SU-DHL-6 (cell line): ENCODE measurements around the gene SMIM45.

Source experiments
- H2AFZ ChIP-seq: fragments of 200-600 bp; sonication (generic); 2 replicates; pipeline ENCODE4 v1.6.1; 2014; ENCODE audit warnings: low read depth, mild to moderate bottlenecking, moderate library complexity, mixed read lengths, antibody characterized with exemption, low read length; ENCODE audit not compliant: severe bottlenecking
- H3F3A ChIP-seq: fragments of 200-600 bp; shearing (Covaris generic); 2 replicates; pipeline ENCODE4 v1.6.0; 2016; ENCODE audit warnings: antibody characterized with exemption, mild to moderate bottlenecking; ENCODE audit not compliant: insufficient read depth
- H3K27ac ChIP-seq: fragments of 200-600 bp; sonication (generic); 2 replicates; pipeline ENCODE4 v1.5.1; 2016; ENCODE audit warnings: low read depth, mild to moderate bottlenecking, low read length, moderate library complexity, mixed read lengths
- H3K27me3 ChIP-seq: fragments of 200-600 bp; sonication (generic), shearing (Covaris generic); 2 replicates; pipeline ENCODE4 v1.6.0; 2014; ENCODE audit warnings: mild to moderate bottlenecking, low read length
- H3K36me3 ChIP-seq: fragments of 200-600 bp; sonication (generic); 2 replicates; pipeline ENCODE4 v1.6.1; 2014; ENCODE audit warnings: mild to moderate bottlenecking, low read length, mixed read lengths
- H3K4me2 ChIP-seq: fragments of 300-600, 200-600 bp; shearing (Covaris generic), sonication (generic); 2 replicates; pipeline ENCODE4 v1.6.0; 2014; ENCODE audit warnings: low read length, low read depth, mild to moderate bottlenecking; ENCODE audit not compliant: poor library complexity, severe bottlenecking
- H3K4me3 ChIP-seq: fragments of 200-600 bp; sonication (generic); 2 replicates; pipeline ENCODE4 v1.5.1; 2014; ENCODE audit warnings: antibody characterized with exemption, low read length, mild to moderate bottlenecking, mixed read lengths; ENCODE audit not compliant: insufficient read depth, poor library complexity, severe bottlenecking
- H3K79me2 ChIP-seq: fragments of 200-600 bp; sonication (generic); 2 replicates; pipeline ENCODE4 v1.6.1; 2014; ENCODE audit warnings: mild to moderate bottlenecking, low read length, moderate library complexity; ENCODE audit not compliant: insufficient read depth
- H3K9ac ChIP-seq: fragments of 200-600 bp; sonication (generic); 2 replicates; pipeline ENCODE4 v1.7.0; 2014; ENCODE audit warnings: mild to moderate bottlenecking, low read length
- H3K9me2 ChIP-seq: fragments of 200-600 bp; sonication (generic); replicated peaks from 2 replicates; pipeline ENCODE4 v1.6.1; 2014; ENCODE audit warnings: low read length; ENCODE audit not compliant: insufficient read depth
- H3K9me3 ChIP-seq: fragments of 200-600 bp; sonication (generic); 2 replicates; pipeline ENCODE4 v1.6.1; 2014; ENCODE audit warnings: low read length, mixed read lengths; ENCODE audit not compliant: insufficient read depth
- H4K20me1 ChIP-seq: fragments of 200-600 bp; sonication (generic); 2 replicates; pipeline ENCODE4 v1.6.1; 2014; ENCODE audit warnings: low read depth, mild to moderate bottlenecking, antibody characterized with exemption, low read length, moderate library complexity, mixed read lengths
- EZH2phosphoT487 ChIP-seq: fragments of 200-600 bp; sonication (generic), shearing (Covaris generic); conservative IDR thresholded peaks from 2 replicates; pipeline ENCODE4 v1.6.1; 2018; ENCODE audit warnings: mild to moderate bottlenecking, antibody characterized with exemption, low read length, moderate library complexity, mixed read lengths
- TF ChIP-seq, protein P1 (sequence below): fragments of 200-600 bp; sonication (generic); IDR thresholded peaks from one replicate; pipeline ENCODE4 v1.5.1; 2017; ENCODE audit warnings: antibody characterized with exemption, mild to moderate bottlenecking, low read length, moderate library complexity; ENCODE audit not compliant: insufficient read depth, poor library complexity, severe bottlenecking

Gene SMIM45

DNA sequence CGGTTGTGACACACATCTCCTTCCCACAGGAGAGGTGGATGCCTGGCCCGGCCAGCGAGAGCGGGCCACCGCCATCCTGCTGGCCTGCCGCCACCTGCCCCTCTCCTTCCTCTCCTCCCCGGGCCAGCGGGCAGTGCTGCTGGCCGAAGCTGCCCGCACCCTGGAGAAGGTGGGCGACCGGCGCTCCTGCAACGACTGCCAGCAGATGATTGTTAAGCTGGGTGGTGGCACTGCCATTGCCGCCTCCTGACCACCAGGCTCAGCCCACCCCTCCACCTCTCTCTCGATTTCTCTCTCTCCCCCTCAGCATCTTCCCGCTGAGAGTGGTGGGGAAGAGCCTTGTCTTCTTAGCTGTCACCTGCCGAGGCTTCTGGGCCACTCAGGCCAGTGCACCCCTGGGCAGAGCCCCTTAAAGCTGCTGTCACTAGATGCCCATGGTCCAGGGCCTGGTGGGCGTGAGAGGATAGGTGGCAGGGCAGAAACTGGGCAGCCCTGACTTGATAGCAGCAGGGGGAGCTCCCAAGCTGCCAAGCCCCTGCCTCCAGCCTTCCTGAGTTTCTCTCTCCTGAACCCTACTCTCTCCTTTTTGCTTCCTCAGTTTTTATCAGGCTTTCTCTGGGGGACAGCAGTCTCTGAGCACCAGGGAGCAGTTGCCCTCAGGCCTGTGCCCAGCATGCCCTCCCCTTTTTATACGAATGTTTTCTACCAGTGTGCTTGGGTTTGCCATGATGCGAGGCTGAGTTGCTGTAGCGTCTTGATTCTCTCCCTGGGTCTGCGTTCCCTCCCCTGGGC is 46.3 kb upstream of the SMIM45 start:
- peaks cover 4% of the 10 kb centered on the region; the same call in 1 of the 2 replicates for H3F3A ChIP-seq
- H3K79me2 ChIP-seq: no peaks in the 10 kb centered on the region
- no peaks in the 10 kb centered on the region for H3K27me3 ChIP-seq
- H3K9ac ChIP-seq: no peak overlapping the region
- TF ChIP-seq, protein P1, sequence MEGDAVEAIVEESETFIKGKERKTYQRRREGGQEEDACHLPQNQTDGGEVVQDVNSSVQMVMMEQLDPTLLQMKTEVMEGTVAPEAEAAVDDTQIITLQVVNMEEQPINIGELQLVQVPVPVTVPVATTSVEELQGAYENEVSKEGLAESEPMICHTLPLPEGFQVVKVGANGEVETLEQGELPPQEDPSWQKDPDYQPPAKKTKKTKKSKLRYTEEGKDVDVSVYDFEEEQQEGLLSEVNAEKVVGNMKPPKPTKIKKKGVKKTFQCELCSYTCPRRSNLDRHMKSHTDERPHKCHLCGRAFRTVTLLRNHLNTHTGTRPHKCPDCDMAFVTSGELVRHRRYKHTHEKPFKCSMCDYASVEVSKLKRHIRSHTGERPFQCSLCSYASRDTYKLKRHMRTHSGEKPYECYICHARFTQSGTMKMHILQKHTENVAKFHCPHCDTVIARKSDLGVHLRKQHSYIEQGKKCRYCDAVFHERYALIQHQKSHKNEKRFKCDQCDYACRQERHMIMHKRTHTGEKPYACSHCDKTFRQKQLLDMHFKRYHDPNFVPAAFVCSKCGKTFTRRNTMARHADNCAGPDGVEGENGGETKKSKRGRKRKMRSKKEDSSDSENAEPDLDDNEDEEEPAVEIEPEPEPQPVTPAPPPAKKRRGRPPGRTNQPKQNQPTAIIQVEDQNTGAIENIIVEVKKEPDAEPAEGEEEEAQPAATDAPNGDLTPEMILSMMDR: no peak
- no peak for TF ChIP-seq EZH2phosphoT487
- no peak overlapping the region for H3K4me2 ChIP-seq
- H3K9me2 ChIP-seq: no peaks in the 10 kb centered on the region
- H3K36me3 ChIP-seq: peaks cover 3% of the 10 kb centered on the region; the same call in 1 of the 2 replicates
- H2AFZ ChIP-seq: no peak overlapping the region
- H3K9me3 ChIP-seq: no peaks in the 10 kb centered on the region
- no peak overlapping the region for H3K4me3 ChIP-seq
- no peak overlapping the region for H3K27ac ChIP-seq
- H4K20me1 ChIP-seq: no peaks in the 10 kb centered on the region

DNA sequence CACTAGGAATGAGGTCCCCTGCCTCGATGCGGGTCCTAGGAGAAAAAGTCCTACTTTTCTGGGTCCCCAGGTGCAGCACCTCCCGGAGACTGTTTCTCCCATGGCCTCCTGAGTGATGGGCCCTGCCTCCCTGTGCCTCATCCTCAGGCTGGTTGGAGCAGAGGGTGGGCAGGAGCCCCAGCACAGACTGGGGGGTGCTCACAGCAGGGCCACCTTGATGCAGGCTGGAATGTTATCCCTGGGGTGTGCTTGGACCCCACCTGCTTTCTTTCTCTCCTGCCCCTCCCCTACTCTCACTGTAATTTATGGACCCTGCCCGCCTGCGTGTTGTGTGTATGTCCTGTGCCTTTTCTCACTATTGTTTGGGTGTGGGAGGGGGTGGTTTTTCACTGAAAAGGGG is 45.1 kb upstream of the SMIM45 start:
- H3K27ac ChIP-seq: no peak overlapping the region
- H3K9me3 ChIP-seq: no peaks in the 10 kb centered on the region
- no peaks in the 10 kb centered on the region for H3K27me3 ChIP-seq
- peaks cover 4% of the 10 kb centered on the region; the same call in 1 of the 2 replicates for H3F3A ChIP-seq
- no peak overlapping the region for H3K9ac ChIP-seq
- H3K36me3 ChIP-seq: peaks cover 3% of the 10 kb centered on the region; the same call in 1 of the 2 replicates
- H3K9me2 ChIP-seq: no peaks in the 10 kb centered on the region
- H3K4me3 ChIP-seq: no peak overlapping the region
- H3K4me2 ChIP-seq: no peak overlapping the region
- no peaks in the 10 kb centered on the region for H3K79me2 ChIP-seq
- no peak overlapping the region for H2AFZ ChIP-seq
- no peak for TF ChIP-seq EZH2phosphoT487
- TF ChIP-seq, protein P1: no peak
- no peaks in the 10 kb centered on the region for H4K20me1 ChIP-seq

DNA sequence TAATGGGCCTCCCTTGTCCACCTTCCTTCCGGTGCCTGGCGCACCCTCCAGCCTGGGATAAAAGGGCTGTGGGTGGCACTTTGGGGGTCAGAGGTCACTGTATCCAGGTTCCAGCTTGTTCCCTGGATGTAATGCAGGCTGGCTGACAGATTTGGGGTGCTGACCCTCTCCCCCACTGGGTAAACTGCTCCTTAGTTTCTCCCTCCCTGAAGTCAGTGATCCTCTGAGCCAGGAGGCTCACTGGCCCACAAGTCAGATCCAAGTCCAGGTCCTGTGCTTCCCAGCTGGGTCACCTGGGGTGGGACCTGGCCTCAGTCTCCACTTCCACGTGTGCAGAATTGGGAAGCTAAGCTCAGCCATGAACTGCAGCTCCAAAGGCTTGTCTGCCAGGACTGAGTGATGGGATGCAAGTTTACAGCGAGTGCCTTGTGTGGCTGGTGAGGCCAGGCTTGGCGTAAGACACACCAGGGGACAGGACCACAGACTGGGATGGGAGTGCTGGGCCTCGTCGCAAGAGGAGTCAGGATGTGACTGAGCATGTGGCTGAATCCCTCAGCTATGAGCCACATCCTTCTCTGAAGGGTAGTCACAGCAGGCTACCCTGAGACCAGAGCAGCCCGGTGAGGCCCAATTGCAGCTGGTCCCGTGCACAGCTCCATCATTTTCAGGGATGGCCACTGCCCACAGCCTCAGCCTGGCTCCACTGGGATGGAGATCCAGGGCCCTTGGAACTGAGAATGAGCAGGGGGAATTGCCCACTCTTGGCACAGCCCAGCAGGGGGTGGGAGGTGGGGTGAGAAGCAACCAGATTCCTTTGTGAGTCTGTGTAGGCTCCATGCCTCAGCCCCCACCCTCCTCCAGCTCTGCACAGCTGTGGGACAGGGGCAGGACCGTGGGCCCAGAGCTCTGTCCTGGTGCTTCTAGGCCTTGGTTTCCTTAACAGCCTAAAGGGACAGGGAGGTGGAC is 44.2 kb upstream of the SMIM45 start:
- H3K9me3 ChIP-seq: no peaks in the 10 kb centered on the region
- TF ChIP-seq, protein P1: no peak
- no peak for TF ChIP-seq EZH2phosphoT487
- no peaks in the 10 kb centered on the region for H4K20me1 ChIP-seq
- H3K9ac ChIP-seq: no peak overlapping the region
- H3K4me3 ChIP-seq: no peak overlapping the region
- no peak overlapping the region for H2AFZ ChIP-seq
- H3K4me2 ChIP-seq: no peak overlapping the region
- no peaks in the 10 kb centered on the region for H3K27me3 ChIP-seq
- no peak overlapping the region for H3K27ac ChIP-seq
- H3K79me2 ChIP-seq: no peaks in the 10 kb centered on the region
- no peaks in the 10 kb centered on the region for H3K9me2 ChIP-seq
- H3K36me3 ChIP-seq: peaks cover 3% of the 10 kb centered on the region; the same call in 1 of the 2 replicates
- peaks cover 4% of the 10 kb centered on the region; the same call in 1 of the 2 replicates for H3F3A ChIP-seq
